GM12801 (cell line): ENCODE measurements around the gene THSD4.

Experiments
- CTCF ChIP-seq: IDR thresholded peaks from one replicate; pipeline ENCODE4 v1.5.1; 2011; ENCODE audit warnings: control low read depth; ENCODE audit not compliant: insufficient read length; ENCODE audit errors: extremely low read depth

Gene THSD4

GRCh38 chr15:71319935-71320334 is 204.7 kb downstream of the THSD4 start:
- TF ChIP-seq CTCF, result no peak

- TF ChIP-seq CTCF, result no peak
These were observed 207.8 kb downstream of the THSD4 start for GRCh38 chr15:71323082-71323481.

- TF ChIP-seq CTCF, result no peak
These were observed 208.3 kb downstream of the THSD4 start for GRCh38 chr15:71323584-71323983.

- TF ChIP-seq CTCF, result no peak
These were observed 210.2 kb downstream of the THSD4 start for GRCh38 chr15:71325481-71325880.

- no peak for TF ChIP-seq CTCF
These were observed 213.2 kb downstream of the THSD4 start for GRCh38 chr15:71328453-71328852.

- no peak for TF ChIP-seq CTCF
These were observed 213.8 kb downstream of the THSD4 start for GRCh38 chr15:71329041-71329440.

GRCh38 chr15:71329497-71330260 is 214.4 kb downstream of the THSD4 start:
- no peak for TF ChIP-seq CTCF
